Naive thymus-derived CD8-positive, alpha-beta T cell (primary cell): Measurements from ENCODE around the gene FBXW11. TPM values are rescaled to one million over a fixed set of nuclear protein-coding genes. Genes with fewer than 3 reads are reported as not detected.
A peak's percentile ranks its signal among the peaks of the same experiment; 100 is the strongest.

Experiments used
- ATAC-seq, 2 donors: fragments of 150-1000 bp; cut with Tn5 transposase in 1 of 2; sonication (Bioruptor Pico), chemical (Tn5 transposase) in 1 of 2; 1 replicate in 1 of 2; 2 replicates in 1 of 2; pipeline ENCODE4 v1.10.0; 2021; ENCODE audit warnings: mild to moderate bottlenecking in 2 of 2, moderate library complexity in 2 of 2
- POLR2A ChIA-PET: fragments of 350-600 bp; sonication (Branson Sonifier 250); formaldehyde crosslinking; loops from one replicate; lab custom pipeline; 2021; ENCODE audit warnings: antibody characterized with exemption; lab: Charles Lee
- DNase-seq, 10 donors: peaks; one replicate each; pipeline versions ENCODE4 v3.0.0 to v3.0.0-alpha.2; 2020 to 2022
- H3K27ac Mint-ChIP-seq, 10 donors: one replicate each; pipeline ENCODE4 v1.8.0; 2020 to 2022; ENCODE audit warnings: mild to moderate bottlenecking in 10 of 10, mixed read lengths in 10 of 10, moderate library complexity in 4 of 10, inconsistent platforms in 1 of 10
- H3K27me3 Mint-ChIP-seq, 5 donors: one replicate each; pipeline ENCODE4 v1.8.0; 2021 to 2022; ENCODE audit warnings: mixed read lengths in 5 of 5
- H3K36me3 Mint-ChIP-seq, 3 donors: one replicate each; pipeline ENCODE4 v1.8.0; 2020 to 2022; ENCODE audit warnings: mixed read lengths in 3 of 3, mild to moderate bottlenecking in 2 of 3, inconsistent platforms in 1 of 3
- H3K4me1 Mint-ChIP-seq, 4 donors: one replicate each; pipeline ENCODE4 v1.8.0; 2021 to 2022; ENCODE audit warnings: mixed read lengths in 4 of 4
- H3K4me3 Mint-ChIP-seq, 10 donors: one replicate each; pipeline ENCODE4 v1.8.0; 2020 to 2022; ENCODE audit warnings: mild to moderate bottlenecking in 10 of 10, mixed read lengths in 10 of 10, moderate library complexity in 6 of 10, inconsistent platforms in 1 of 10
- H3K9me3 Mint-ChIP-seq, 9 donors: one replicate each; pipeline ENCODE4 v1.8.0; 2020 to 2022; ENCODE audit warnings: mixed read lengths in 9 of 9, mild to moderate bottlenecking in 3 of 9, inconsistent platforms in 1 of 9, moderate library complexity in 1 of 9
- polyA plus RNA-seq, 3 donors: library from polyadenylated mRNA; unstranded; fragments of 300-500 nt; fragmentation: Illumina TruSeq; gene quantifications; one replicate each; pipeline ENCODE4 v1.2.3, GENCODE V29; 2021
- total RNA-seq, 8 experiments: library from RNA in 2 of 8; stranded (reverse) in 2 of 8; gene quantifications; one replicate each; pipeline ENCODE4 v1.2.3 and lab custom pipeline; 2021 to 2026

The FBXW11 gene
- total and polyA plus RNA-seq, 5 experiments from 2014 or later: 13.5 to 39.5 (median 18.3) TPM

DNA sequence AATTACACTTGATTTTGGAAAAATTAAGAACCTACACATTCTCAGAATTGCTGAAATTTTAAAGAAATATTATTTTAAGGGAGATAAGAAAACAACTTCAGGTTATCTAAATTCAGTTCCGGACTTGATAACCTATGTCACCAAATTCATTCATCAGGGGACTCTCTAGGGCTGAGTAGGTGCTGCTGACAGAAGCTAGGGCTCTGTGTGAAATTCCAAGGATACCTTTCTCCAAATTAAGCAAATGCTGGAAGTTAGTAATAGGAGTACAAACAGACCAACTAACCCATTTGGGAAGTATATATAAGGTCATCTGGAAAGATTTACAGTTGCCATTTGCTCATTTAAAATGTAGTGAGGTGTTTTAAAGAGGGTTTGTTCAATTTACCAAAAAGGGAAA lies 136.5 kb downstream of the FBXW11 start:
- no peaks in the 10 kb centered on the region for H3K9me3 Mint-ChIP-seq
- no peaks in the 10 kb centered on the region for H3K27me3 Mint-ChIP-seq
- H3K27ac Mint-ChIP-seq: no peak overlapping the region
- DNase-seq: no peak
- peaks cover 3 to 10% (median 5%) of the 10 kb centered on the region in 4 donors for H3K4me1 Mint-ChIP-seq
- no peak for ATAC-seq
- H3K36me3 Mint-ChIP-seq: peaks cover 5 to 96% (median 33%) of the 10 kb centered on the region in 3 donors
- POLR2A ChIA-PET: interaction anchor here (0.7 kb wide), 1 partner anchor 38 kb away, joined by 3 read pairs; no protein-coding TSS in a partner anchor
- H3K4me3 Mint-ChIP-seq: no peak overlapping the region

DNA sequence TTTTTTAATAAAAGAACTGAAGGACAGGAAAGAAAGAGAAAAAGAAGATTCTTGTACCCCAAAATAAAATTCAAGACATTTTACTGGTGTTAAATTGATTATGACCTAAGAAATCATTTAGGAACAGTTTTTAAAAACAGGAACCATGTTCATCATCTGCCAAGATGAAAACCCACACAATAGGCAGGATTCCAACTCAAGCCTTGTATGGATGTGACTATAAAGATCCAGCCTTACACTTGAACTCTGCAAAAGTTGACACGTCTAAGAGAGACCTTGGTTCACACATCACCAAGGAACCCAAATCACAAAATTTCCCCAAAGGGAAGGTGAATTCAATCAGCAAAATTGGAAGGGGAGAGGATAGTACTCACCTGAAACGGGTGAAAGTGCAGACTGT lies 138.2 kb downstream of the FBXW11 start:
- Mint-ChIP-seq H3K9me3 (no peaks in the 10 kb centered on the region), H3K27ac (peak overlapping the region in 1 of 10 donors; percentile 66), H3K27me3 (no peaks in the 10 kb centered on the region), H3K36me3 (peaks cover 5 to 96% (median 30%) of the 10 kb centered on the region in 3 donors), H3K4me3 (no peak overlapping the region), H3K4me1 (peaks cover 3 to 10% (median 5%) of the 10 kb centered on the region in 4 donors)
- DNase-seq (no peak), ATAC-seq (no peak)
- POLR2A ChIA-PET: no interaction called here

DNA sequence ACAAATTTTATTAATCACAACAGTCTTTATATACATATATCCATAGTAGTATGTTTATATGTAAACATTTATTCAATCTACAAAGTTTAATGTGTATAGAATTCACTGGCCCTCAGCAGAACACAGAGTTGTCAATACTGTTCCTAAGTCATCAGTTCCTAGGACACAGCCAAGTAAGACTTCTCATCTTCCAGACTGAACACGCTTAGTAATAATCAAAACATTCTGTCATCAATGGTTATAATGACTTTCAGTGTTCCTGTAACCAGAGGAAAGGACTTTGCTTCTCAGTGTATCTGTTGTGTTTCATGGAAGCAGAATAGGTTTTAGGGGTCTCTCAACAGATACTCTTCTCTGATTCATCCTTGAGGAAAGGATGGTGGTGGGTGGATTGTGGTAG lies 138.7 kb downstream of the FBXW11 start:
- H3K4me3 Mint-ChIP-seq: no peak overlapping the region
- no peaks in the 10 kb centered on the region for H3K9me3 Mint-ChIP-seq
- H3K27ac Mint-ChIP-seq: no peak overlapping the region
- POLR2A ChIA-PET: no interaction called here
- H3K27me3 Mint-ChIP-seq: no peaks in the 10 kb centered on the region
- ATAC-seq: no peak
- no peak for DNase-seq
- peaks cover 3 to 10% (median 5%) of the 10 kb centered on the region in 4 donors for H3K4me1 Mint-ChIP-seq
- peaks cover 5 to 96% (median 30%) of the 10 kb centered on the region in 3 donors for H3K36me3 Mint-ChIP-seq

DNA sequence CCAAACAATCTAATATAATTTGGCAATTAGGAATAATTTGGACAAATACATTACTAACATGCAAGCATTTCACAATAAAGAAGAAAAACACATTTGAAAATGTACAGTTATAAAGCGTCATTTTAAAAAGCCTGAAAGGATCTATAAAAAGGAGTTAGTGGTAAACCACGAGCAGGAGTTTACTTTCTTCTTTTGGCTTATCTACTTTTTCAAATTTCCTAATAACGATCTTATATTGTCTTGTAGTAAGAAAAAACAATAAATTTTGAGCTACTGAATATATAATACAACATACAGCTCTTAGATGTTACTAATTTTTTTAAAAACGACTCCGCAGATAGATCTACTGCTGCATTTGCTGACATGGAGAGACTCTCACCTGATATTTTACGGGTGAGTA lies 141.0 kb downstream of the FBXW11 start:
- POLR2A ChIA-PET: interaction anchor here (0.6 kb wide), 1 partner anchor 552 kb away, joined by 3 read pairs; no protein-coding TSS in a partner anchor
- H3K36me3 Mint-ChIP-seq: peaks cover 5 to 90% (median 30%) of the 10 kb centered on the region in 3 donors

DNA sequence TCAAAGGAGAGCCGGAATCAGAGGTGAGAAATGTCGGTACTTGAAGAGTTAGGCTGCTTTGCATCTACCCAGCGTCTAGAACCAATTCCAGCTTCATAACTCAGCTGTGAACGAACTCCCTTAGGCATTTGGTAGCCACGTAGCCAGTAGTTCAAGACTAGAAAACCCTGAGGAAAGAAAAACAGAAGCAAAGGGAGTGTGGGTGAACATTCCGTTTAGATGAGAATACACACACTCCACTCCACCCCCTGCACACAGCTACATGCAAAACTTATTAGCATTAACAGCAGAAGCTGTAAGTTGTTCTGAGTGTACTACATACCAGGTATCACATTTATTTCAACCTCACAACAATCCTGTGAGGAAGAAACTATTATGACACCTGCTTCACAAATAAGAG lies 142.5 kb downstream of the FBXW11 start:
- POLR2A ChIA-PET: no interaction called here
- DNase-seq: no peak
- Mint-ChIP-seq H3K4me1 (peaks cover 3 to 10% (median 5%) of the 10 kb centered on the region in 4 donors), H3K36me3 (peaks cover 5 to 83% (median 26%) of the 10 kb centered on the region in 3 donors), H3K9me3 (no peaks in the 10 kb centered on the region), H3K4me3 (no peak overlapping the region), H3K27me3 (no peaks in the 10 kb centered on the region), H3K27ac (peak overlapping the region in 1 of 10 donors; percentile 18)
- ATAC-seq: no peak

More for the DNA sequence above, 141.0 kb downstream of the FBXW11 start:
- no peak overlapping the region for H3K4me3 Mint-ChIP-seq
- H3K4me1 Mint-ChIP-seq: peaks cover 3 to 10% (median 5%) of the 10 kb centered on the region in 4 donors
- H3K27me3 Mint-ChIP-seq: no peaks in the 10 kb centered on the region
- no peaks in the 10 kb centered on the region for H3K9me3 Mint-ChIP-seq
- DNase-seq (no peak), ATAC-seq (no peak)
- H3K27ac Mint-ChIP-seq: no peak overlapping the region

DNA sequence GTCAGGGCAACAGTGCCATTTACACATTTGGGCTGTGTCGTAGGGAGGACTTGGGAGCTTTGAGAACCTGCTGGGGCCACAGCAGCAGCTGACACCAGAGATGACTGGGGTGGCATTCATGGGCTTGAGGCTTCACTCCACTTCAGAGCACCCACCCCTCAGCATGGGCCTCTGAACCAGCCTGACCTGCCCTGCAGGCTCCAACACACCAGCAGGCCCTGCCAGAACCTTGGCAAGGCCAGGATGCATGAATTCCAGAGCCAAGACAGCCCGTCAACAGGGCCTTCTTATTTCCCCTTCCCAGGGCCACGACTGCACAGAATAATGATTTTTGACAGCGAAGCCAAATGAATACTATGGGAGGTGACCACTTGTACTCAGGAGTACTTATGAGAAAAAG lies 143.8 kb downstream of the FBXW11 start:
- H3K36me3 Mint-ChIP-seq: peaks cover 0 to 70% (median 17%) of the 10 kb centered on the region in 3 donors
- H3K4me3 Mint-ChIP-seq: no peak overlapping the region
- no peaks in the 10 kb centered on the region for H3K9me3 Mint-ChIP-seq
- no peak overlapping the region for H3K27ac Mint-ChIP-seq
- no peaks in the 10 kb centered on the region for H3K27me3 Mint-ChIP-seq
- peaks cover 6 to 20% (median 9%) of the 10 kb centered on the region in 4 donors for H3K4me1 Mint-ChIP-seq
- DNase-seq (no peak), ATAC-seq (no peak)
- POLR2A ChIA-PET: no interaction called here

DNA sequence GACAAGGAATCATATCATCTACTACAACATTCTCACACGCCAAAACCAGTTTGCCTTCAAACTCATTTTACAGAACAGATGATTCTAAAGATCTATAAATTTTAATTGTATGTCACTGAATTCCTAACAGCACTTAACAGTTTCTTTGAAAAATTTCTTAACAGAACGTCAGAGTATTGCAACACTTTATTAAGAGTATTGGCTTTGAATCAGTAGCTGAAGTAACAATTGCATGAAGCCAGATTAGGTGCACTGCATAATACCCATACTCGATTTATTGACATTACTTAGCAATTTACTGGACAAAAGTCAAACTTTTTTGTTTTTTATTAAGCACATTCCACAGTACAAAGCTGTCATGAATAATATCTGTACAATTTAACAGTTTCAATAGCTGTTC lies 145.1 kb downstream of the FBXW11 start:
- ATAC-seq (no peak), DNase-seq (no peak)
- H3K27ac Mint-ChIP-seq: no peak overlapping the region
- POLR2A ChIA-PET: no interaction called here
- H3K9me3 Mint-ChIP-seq: no peaks in the 10 kb centered on the region
- H3K4me1 Mint-ChIP-seq: peaks cover 11 to 24% (median 13%) of the 10 kb centered on the region in 4 donors
- peaks cover 0 to 59% (median 14%) of the 10 kb centered on the region in 3 donors for H3K36me3 Mint-ChIP-seq
- no peaks in the 10 kb centered on the region for H3K27me3 Mint-ChIP-seq
- no peak overlapping the region for H3K4me3 Mint-ChIP-seq

DNA sequence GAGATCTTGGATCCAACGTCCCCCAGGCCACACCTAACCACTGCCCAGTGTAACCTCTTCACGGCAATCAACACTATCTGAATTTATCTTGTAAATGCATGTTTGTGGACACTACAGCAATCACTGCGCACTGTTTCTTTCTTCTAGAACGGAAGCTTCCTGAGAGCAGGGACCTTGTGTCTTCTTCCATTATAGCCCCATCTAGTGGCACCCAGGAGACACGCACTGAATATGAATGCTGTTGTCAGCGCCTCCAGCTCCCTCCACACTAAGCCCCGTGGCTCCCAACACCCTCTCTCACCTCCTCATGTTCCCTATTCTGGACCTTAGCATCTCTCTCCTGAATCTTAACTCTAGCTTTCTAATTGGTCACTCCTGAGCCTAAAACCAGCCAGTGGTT lies 148.1 kb downstream of the FBXW11 start:
- no peaks in the 10 kb centered on the region for H3K27me3 Mint-ChIP-seq
- POLR2A ChIA-PET: interaction anchor here (0.6 kb wide), 1 partner anchor 435 kb away, joined by 6 read pairs; no protein-coding TSS in a partner anchor
- DNase-seq: no peak
- H3K9me3 Mint-ChIP-seq: peaks cover 0 to 3% (median 0%) of the 10 kb centered on the region in 9 donors
- H3K4me1 Mint-ChIP-seq: peaks cover 18 to 35% (median 23%) of the 10 kb centered on the region in 4 donors
- no peak for ATAC-seq
- peaks cover 4 to 36% (median 16%) of the 10 kb centered on the region in 3 donors for H3K36me3 Mint-ChIP-seq
- H3K4me3 Mint-ChIP-seq: no peak overlapping the region
- H3K27ac Mint-ChIP-seq: peak overlapping the region in 1 of 10 donors; percentile 57

DNA sequence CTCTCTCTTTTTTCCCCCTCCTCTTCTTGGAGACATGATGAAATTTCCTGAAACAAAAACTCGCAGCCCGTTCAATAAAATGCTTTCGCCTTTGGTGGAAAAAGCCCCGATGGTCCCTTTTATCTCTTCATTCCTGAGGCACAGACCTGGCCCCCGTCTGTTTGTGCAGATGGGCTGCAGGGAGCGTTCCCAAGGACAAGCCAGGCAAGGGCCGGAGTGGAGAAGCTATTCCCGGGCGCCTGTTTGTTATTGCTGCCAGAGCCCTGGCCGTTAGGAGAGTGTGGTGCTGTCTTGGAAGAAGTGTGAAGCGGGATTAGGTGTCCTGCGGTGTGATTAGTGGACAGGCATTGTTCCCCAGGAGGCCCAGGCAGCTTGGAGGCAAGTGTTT lies 149.0 kb downstream of the FBXW11 start:
- Mint-ChIP-seq H3K9me3 (peaks cover 0 to 3% (median 0%) of the 10 kb centered on the region in 9 donors), H3K36me3 (peaks cover 4 to 28% (median 16%) of the 10 kb centered on the region in 3 donors), H3K27me3 (no peaks in the 10 kb centered on the region), H3K27ac (peak overlapping the region in 1 of 10 donors; percentile 63), H3K4me3 (no peak overlapping the region), H3K4me1 (peaks cover 18 to 35% (median 23%) of the 10 kb centered on the region in 4 donors)
- POLR2A ChIA-PET: interaction anchor here (0.7 kb wide), 1 partner anchor 128 kb away, joined by 3 read pairs; no protein-coding TSS in a partner anchor
- no peak for DNase-seq
- ATAC-seq: no peak

DNA sequence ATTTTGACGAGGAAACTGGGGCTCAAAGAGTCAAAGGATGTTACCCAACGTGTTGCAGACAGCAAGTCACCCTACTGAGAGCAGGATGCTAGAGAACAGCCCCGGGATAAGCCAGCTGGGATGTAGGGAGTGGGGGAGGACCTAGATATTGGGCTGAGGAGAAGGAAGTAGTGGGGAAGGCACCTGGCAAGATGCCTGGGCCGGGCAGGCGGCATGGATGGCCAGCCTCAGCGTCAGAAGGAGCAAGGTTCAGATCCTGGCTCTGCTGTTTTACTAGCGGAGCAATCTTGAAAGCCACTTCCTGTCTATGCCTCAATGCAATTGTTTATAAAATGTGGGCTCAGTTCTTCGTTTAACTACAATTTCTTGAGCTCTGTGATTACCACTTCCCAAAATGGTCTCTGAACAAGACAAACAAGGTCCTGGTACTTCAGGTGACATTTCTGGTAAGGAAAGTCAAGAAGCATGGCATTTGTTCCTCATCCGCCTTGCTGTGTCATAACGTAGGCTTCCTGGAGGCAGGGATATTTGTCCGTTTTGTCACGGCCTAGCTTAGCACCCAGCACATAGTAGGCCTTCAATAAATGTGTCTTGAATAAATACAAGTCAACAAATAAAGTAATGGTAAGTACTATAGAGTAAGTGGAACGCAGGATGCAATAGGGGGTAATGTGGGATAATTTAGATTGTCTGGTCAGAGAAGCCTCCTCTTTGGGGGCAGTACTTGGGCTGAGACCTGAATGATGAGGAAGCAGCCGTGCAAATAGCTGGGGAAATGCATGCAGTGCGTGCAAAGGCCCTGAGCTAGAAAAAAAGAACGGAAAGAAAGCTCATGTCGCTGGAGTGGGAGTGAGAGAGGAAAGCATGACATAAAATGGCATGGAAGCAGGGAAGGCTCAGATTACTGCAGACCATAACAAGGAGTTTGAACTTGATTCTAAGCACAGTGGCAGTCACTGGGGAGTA lies 150.4 kb downstream of the FBXW11 start:
- no peak overlapping the region for H3K4me3 Mint-ChIP-seq
- DNase-seq (peak in 3 of 10 donors; percentile 7 to 29 (median 13)), ATAC-seq (peak in 1 of 2 donors; percentile 55)
- H3K36me3 Mint-ChIP-seq: peaks cover 4 to 19% (median 12%) of the 10 kb centered on the region in 3 donors
- peak overlapping the region; percentile 2 to 94 (median 87) for H3K27ac Mint-ChIP-seq
- peaks cover 0 to 3% (median 0%) of the 10 kb centered on the region in 9 donors for H3K9me3 Mint-ChIP-seq
- peaks cover 18 to 35% (median 23%) of the 10 kb centered on the region in 4 donors for H3K4me1 Mint-ChIP-seq
- POLR2A ChIA-PET: no interaction called here
- no peaks in the 10 kb centered on the region for H3K27me3 Mint-ChIP-seq

DNA sequence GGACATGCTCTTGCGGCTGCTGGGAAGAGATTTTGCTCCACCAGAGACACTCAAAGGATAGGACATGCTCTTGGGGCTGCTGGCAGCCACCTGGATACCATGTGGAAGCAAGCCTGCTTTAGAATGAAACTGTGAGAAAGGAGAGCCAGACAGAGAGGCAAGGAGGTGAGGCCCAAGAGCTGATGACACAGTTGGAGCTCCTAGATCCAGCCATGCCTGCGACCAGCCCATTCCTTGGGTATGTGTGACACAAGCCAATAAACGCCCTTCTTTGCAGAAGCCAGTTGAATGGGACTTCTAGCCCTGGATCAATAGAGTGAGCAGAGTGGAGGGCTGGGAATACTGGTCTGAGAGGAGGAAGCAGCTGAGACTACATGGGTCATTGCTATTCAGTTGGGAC lies 151.2 kb downstream of the FBXW11 start:
- Mint-ChIP-seq H3K27ac (peak overlapping the region in 8 of 10 donors; percentile 48 to 94 (median 76)), H3K4me3 (no peak overlapping the region), H3K36me3 (peaks cover 4 to 12% (median 11%) of the 10 kb centered on the region in 3 donors), H3K27me3 (no peaks in the 10 kb centered on the region), H3K9me3 (peaks cover 0 to 3% (median 0%) of the 10 kb centered on the region in 9 donors), H3K4me1 (peaks cover 18 to 35% (median 23%) of the 10 kb centered on the region in 4 donors)
- POLR2A ChIA-PET: no interaction called here
- ATAC-seq (no peak), DNase-seq (no peak)

DNA sequence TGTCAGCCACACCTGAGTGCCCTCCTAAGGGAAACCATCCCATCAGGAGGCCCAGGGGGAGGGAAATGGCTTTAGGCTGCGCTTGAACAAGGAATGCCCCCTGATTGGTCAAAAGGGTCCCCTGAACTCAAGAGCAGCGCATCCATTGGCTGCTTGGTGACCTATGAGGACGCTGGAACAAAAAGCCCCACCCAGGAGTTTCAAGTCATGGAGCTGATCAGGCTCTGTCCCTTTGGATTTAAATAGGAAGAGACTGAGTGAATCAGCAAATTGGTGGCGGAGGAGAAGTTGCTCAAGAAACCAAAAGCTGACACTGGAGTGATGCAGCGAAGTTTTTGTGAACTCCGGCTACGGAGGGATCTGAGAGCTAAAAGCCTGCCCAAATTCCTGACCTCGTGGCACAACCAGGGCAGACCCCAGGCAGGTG lies 154.2 kb downstream of the FBXW11 start:
- DNase-seq (no peak), ATAC-seq (no peak)
- POLR2A ChIA-PET: no interaction called here
- Mint-ChIP-seq H3K4me1 (peaks cover 14 to 21% (median 18%) of the 10 kb centered on the region in 4 donors), H3K27ac (peak overlapping the region in 1 of 10 donors; percentile 33), H3K4me3 (no peak overlapping the region), H3K27me3 (no peaks in the 10 kb centered on the region), H3K36me3 (peaks cover 3 to 14% (median 4%) of the 10 kb centered on the region in 3 donors), H3K9me3 (peaks cover 0 to 3% (median 0%) of the 10 kb centered on the region in 9 donors)
